Thyroid gland (tissue), 4 donors: ENCODE measurements around the gene MARCKSL1. TPM values are rescaled to one million over a fixed set of nuclear protein-coding genes. Genes with fewer than 3 reads are reported as not detected.
"Not testable (repeated sequence)": the region's sequence is repeated elsewhere in the genome, so short reads cannot be mapped to it uniquely, and the experiment has no call there.

Experiments
- DNase-seq, 2 donors: peaks; one replicate each; pipeline ENCODE4 v3.0.0-alpha.2; 2019
- H3K27ac ChIP-seq, 3 donors: fragments of 200-600 bp; sonication (generic); 1 replicate in 2 of 3; 2 replicates in 1 of 3; pipeline ENCODE4 v1.5.1; 2016 to 2019; ENCODE audit warnings: mild to moderate bottlenecking in 1 of 3, moderate library complexity in 1 of 3
- H3K27me3 ChIP-seq: fragments of 200-600 bp; sonication (generic); one replicate; pipeline ENCODE4 v1.5.1; 2019
- H3K36me3 ChIP-seq, 2 donors: fragments of 200-600 bp; sonication (generic); one replicate each; pipeline ENCODE4 v1.5.1; 2016 to 2019
- H3K4me1 ChIP-seq, 2 donors: fragments of 200-600 bp; sonication (generic); one replicate each; pipeline ENCODE4 v1.5.1; 2017 to 2019
- H3K4me3 ChIP-seq, 3 donors: fragments of 200-600 bp; sonication (generic); replicated peaks in 1 of 3; 1 replicate in 2 of 3; 2 replicates in 1 of 3; pipeline ENCODE4 v1.5.1; 2016; ENCODE audit warnings: mild to moderate bottlenecking in 1 of 3
- H3K9me3 ChIP-seq: fragments of 200-600 bp; sonication (generic); one replicate; pipeline ENCODE4 v1.5.1; 2017
- CTCF ChIP-seq, 6 experiments: fragments of 200-600 bp in 3 of 6; fragments of 450-650 bp in 3 of 6; sonication (generic) in 3 of 6; IDR thresholded peaks; one replicate each; pipeline ENCODE4 v1.5.1; 2016 to 2019; ENCODE audit warnings: antibody characterized with exemption in 6 of 6, mild to moderate bottlenecking in 2 of 6, inconsistent platforms in 1 of 6, moderate library complexity in 1 of 6
- POLR2A ChIP-seq, 2 donors: fragments of 450-650 bp; IDR thresholded peaks; one replicate each; pipeline ENCODE4 v1.6.1; 2017; ENCODE audit warnings: antibody characterized with exemption in 2 of 2, mild to moderate bottlenecking in 2 of 2, moderate library complexity in 1 of 2
- WGBS, 2 donors: methylation state at CpG; one replicate each; pipeline ENCODE4 v1.1.5; 2017; 5-methylcytosine and 5-hydroxymethylcytosine counted together
- intact Hi-C: fragments of 100-400 bp; cut with DNase I; formaldehyde crosslinking; loops from one replicate; pipeline ENCODE4 v1.15.1; 2023
- small RNA-seq: library from RNA; depleted of rRNA; stranded (forward); fragments of <200 nt; gene quantifications from one replicate; pipeline ENCODE3, GENCODE V24; 2016
- total RNA-seq, 4 donors: library from RNA; depleted of rRNA; stranded (reverse); fragments of >200 nt; gene quantifications; one replicate each; pipeline ENCODE4 v1.2.3, GENCODE V29; 2016

MARCKSL1 gene
- total RNA-seq, 4 donors from 2014 or later = 62.1 to 97.3 (median 70.6) TPM

DNA sequence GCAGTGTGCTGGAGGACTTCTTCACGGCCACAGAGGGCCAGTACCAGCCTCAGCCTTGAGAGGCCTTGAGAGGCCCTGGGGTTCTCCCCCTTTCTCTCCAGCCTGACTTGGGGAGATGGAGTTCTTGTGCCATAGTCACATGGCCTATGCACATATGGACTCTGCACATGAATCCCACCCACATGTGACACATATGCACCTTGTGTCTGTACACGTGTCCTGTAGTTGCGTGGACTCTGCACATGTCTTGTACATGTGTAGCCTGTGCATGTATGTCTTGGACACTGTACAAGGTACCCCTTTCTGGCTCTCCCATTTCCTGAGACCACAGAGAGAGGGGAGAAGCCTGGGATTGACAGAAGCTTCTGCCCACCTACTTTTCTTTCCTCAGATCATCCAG lies 50.4 kb downstream of the MARCKSL1 start:
- H3K27me3 ChIP-seq = no peaks in the 10 kb centered on the region
- H3K4me3 ChIP-seq = no peak overlapping the region
- no peak overlapping the region for H3K27ac ChIP-seq
- 89 to 100% methylated on average over 2 of the region's 3 CpGs for WGBS, 2 donors
- no peak for DNase-seq
- no peak for TF ChIP-seq POLR2A (IDR thresholded peaks at IDR 0.05)
- no peak for TF ChIP-seq CTCF (IDR thresholded peaks at IDR 0.05)
- H3K36me3 ChIP-seq = no peaks in the 10 kb centered on the region
- intact Hi-C loops = no loop called here
- no peaks in the 10 kb centered on the region for H3K4me1 ChIP-seq
- no peaks in the 10 kb centered on the region for H3K9me3 ChIP-seq

DNA sequence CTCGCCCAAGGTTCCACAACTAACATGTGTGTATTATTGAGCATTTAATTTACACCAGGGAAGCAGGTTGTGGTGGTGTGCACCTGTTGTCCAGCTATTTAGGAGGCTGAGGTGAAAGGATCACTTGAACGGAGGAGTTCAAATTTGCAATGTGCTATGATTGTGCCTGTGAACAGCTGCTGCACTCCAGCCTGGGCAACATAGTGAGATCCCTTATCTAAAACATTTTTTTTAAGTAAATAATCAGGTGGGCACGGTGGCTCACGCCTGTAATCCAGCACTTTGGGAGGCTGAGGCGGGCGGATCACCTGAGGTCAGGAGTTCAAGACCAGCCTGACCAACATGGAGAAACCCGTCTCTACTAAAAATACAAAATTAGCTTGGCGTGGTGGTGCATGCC lies 51.3 kb downstream of the MARCKSL1 start:
- 96 to 98% methylated on average over 8 of the region's 8 CpGs for WGBS, 2 donors
- DNase-seq, intact Hi-C loops: not testable (repeated sequence)

More for the DNA sequence above, 51.3 kb downstream of the MARCKSL1 start:
- H3K36me3 ChIP-seq, H3K9me3 ChIP-seq, H3K4me1 ChIP-seq, H3K27me3 ChIP-seq, H3K4me3 ChIP-seq, H3K27ac ChIP-seq: not testable (repeated sequence)

Small RNAs within 50 kb of the gene (small RNA-seq; reads per million reads assigned to genes)
- gene RF00019 = not detected

Other genes with a start within 250 kb of the MARCKSL1 start
- 10 to 100 TPM; 44.6 to 62.8 (median 53.4) TPM for gene KPNA6, start 228.2 kb downstream of the MARCKSL1 start, total RNA-seq
- 10 to 100 TPM; 47.7 to 69.4 (median 60.6) TPM for gene TXLNA, start 156.6 kb downstream of the MARCKSL1 start, total RNA-seq
- gene CCDC28B, start 135.6 kb downstream of the MARCKSL1 start, total RNA-seq = 1 to 10 TPM; 2.2 to 7.6 (median 5.2) TPM
- gene IQCC, start 130.6 kb downstream of the MARCKSL1 start, total RNA-seq = 1 to 10 TPM; 5.4 to 8.4 (median 6.7) TPM
- gene DCDC2B, start 127.1 kb downstream of the MARCKSL1 start, total RNA-seq = not detected
- 10 to 100 TPM; 38.4 to 52.8 (median 39.2) TPM for gene TMEM234, start 113.9 kb downstream of the MARCKSL1 start, total RNA-seq
- gene EIF3I, start 113.8 kb downstream of the MARCKSL1 start, total RNA-seq = 100 to 1,000 TPM; 193 to 383 (median 216) TPM
- 1 to 10 TPM; 3.6 to 5.6 (median 4.1) TPM for gene FAM167B, start 89.0 kb downstream of the MARCKSL1 start, total RNA-seq
- 1 to 10 TPM; 2.2 to 4.0 (median 3.5) TPM for gene LCK, start 85.0 kb downstream of the MARCKSL1 start, total RNA-seq
- 10 to 100 TPM; 78.2 to 96.8 (median 85.0) TPM for gene HDAC1, start 44.1 kb downstream of the MARCKSL1 start, total RNA-seq
- 10 to 100 TPM in 1 of 4 donors, 1 to 10 TPM in 3; 5.1 to 20.0 (median 7.4) TPM for gene FAM229A, start 26.3 kb upstream of the MARCKSL1 start, total RNA-seq
- 1 to 10 TPM; 1.2 to 6.0 (median 2.9) TPM for gene TSSK3, start 26.3 kb upstream of the MARCKSL1 start, total RNA-seq
- gene BSDC1, start 58.2 kb upstream of the MARCKSL1 start, total RNA-seq = 100 to 1,000 TPM in 3 of 4 donors, 10 to 100 TPM in 1; 93.0 to 132 (median 101) TPM
- gene ZBTB8B, start 128.8 kb upstream of the MARCKSL1 start, total RNA-seq = under 1 TPM in 1 of 4 donors, not detected in 3; under 0.01 TPM
- 10 to 100 TPM; 10.6 to 20.6 (median 12.6) TPM for gene ZBTB8A, start 203.2 kb upstream of the MARCKSL1 start, total RNA-seq